Neural cell (in vitro differentiated cells): ENCODE results near the gene KRTAP5-4.

Experiments
- EP300 ChIP-seq: fragments of 450-650 bp; conservative IDR thresholded peaks from 2 replicates; pipeline ENCODE4 v1.6.1; 2014; ENCODE audit warnings: antibody characterized with exemption, mild to moderate bottlenecking, moderate library complexity; ENCODE audit not compliant: poor library complexity, severe bottlenecking
- EZH2 ChIP-seq: fragments of 200-600, 300-800 bp; shearing (Covaris generic), sonication (generic); IDR thresholded peaks from 2 replicates; pipeline ENCODE4 v1.6.1; 2014; ENCODE audit warnings: antibody characterized with exemption, low read length, borderline replicate concordance, mild to moderate bottlenecking; ENCODE audit not compliant: insufficient read depth, poor library complexity, severe bottlenecking
- MXI1 ChIP-seq: fragments of 450-650 bp; conservative IDR thresholded peaks from 2 replicates; pipeline ENCODE4 v1.6.1; 2014; ENCODE audit warnings: antibody characterized with exemption, mild to moderate bottlenecking; ENCODE audit not compliant: poor library complexity, severe bottlenecking
- POLR2AphosphoS5 ChIP-seq: IDR thresholded peaks from 2 replicates; pipeline ENCODE4 v1.6.1; 2012
- RAD21 ChIP-seq: fragments of 450-650 bp; conservative IDR thresholded peaks from 2 replicates; pipeline ENCODE4 v1.6.1; 2014; ENCODE audit warnings: antibody characterized with exemption, mild to moderate bottlenecking, moderate library complexity
- TAF1 ChIP-seq: IDR thresholded peaks from 2 replicates; pipeline ENCODE4 v1.6.1; 2012; ENCODE audit warnings: low read depth
- TF ChIP-seq, protein P1 (sequence below): fragments of 450-650 bp; IDR thresholded peaks from 2 replicates; pipeline ENCODE4 v1.5.1; 2014; ENCODE audit warnings: antibody characterized with exemption, mild to moderate bottlenecking, moderate library complexity; ENCODE audit not compliant: poor library complexity, severe bottlenecking
- TF ChIP-seq, protein P2 (sequence below): IDR thresholded peaks from 2 replicates; pipeline ENCODE4 v1.6.1; 2012; ENCODE audit warnings: borderline replicate concordance

DNA sequence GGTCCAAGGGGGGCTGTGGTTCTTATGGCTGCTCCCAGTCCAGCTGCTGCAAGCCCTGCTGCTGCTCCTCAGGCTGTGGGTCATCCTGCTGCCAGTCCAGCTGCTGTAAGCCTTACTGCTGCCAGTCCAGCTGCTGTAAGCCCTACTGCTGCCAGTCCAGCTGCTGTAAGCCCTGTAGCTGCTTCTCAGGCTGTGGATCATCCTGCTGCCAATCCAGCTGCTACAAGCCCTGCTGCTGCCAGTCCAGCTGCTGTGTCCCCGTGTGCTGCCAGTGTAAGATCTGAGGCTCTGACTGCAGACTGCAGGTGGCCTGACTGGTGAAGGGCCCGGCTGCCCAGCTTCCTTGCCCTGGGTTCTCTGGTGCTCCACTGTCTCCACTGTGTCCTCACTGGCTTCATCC lies 8.3 kb upstream of the KRTAP5-4 start:
- TF ChIP-seq RAD21 (no peak), EP300 (no peak), TAF1 (no peak), POLR2AphosphoS5 (no peak), EZH2 (no peak), MXI1 (no peak)
- TF ChIP-seq, protein P1, sequence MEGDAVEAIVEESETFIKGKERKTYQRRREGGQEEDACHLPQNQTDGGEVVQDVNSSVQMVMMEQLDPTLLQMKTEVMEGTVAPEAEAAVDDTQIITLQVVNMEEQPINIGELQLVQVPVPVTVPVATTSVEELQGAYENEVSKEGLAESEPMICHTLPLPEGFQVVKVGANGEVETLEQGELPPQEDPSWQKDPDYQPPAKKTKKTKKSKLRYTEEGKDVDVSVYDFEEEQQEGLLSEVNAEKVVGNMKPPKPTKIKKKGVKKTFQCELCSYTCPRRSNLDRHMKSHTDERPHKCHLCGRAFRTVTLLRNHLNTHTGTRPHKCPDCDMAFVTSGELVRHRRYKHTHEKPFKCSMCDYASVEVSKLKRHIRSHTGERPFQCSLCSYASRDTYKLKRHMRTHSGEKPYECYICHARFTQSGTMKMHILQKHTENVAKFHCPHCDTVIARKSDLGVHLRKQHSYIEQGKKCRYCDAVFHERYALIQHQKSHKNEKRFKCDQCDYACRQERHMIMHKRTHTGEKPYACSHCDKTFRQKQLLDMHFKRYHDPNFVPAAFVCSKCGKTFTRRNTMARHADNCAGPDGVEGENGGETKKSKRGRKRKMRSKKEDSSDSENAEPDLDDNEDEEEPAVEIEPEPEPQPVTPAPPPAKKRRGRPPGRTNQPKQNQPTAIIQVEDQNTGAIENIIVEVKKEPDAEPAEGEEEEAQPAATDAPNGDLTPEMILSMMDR, result no peak
- TF ChIP-seq, protein P2, sequence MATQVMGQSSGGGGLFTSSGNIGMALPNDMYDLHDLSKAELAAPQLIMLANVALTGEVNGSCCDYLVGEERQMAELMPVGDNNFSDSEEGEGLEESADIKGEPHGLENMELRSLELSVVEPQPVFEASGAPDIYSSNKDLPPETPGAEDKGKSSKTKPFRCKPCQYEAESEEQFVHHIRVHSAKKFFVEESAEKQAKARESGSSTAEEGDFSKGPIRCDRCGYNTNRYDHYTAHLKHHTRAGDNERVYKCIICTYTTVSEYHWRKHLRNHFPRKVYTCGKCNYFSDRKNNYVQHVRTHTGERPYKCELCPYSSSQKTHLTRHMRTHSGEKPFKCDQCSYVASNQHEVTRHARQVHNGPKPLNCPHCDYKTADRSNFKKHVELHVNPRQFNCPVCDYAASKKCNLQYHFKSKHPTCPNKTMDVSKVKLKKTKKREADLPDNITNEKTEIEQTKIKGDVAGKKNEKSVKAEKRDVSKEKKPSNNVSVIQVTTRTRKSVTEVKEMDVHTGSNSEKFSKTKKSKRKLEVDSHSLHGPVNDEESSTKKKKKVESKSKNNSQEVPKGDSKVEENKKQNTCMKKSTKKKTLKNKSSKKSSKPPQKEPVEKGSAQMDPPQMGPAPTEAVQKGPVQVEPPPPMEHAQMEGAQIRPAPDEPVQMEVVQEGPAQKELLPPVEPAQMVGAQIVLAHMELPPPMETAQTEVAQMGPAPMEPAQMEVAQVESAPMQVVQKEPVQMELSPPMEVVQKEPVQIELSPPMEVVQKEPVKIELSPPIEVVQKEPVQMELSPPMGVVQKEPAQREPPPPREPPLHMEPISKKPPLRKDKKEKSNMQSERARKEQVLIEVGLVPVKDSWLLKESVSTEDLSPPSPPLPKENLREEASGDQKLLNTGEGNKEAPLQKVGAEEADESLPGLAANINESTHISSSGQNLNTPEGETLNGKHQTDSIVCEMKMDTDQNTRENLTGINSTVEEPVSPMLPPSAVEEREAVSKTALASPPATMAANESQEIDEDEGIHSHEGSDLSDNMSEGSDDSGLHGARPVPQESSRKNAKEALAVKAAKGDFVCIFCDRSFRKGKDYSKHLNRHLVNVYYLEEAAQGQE, result no peak
